Measurements from ENCODE around the gene FADS3. TPM values are rescaled to one million over a fixed set of nuclear protein-coding genes. Genes with fewer than 3 reads are reported as not detected.
A peak's percentile ranks its signal among the peaks of the same experiment; 100 is the strongest.

Gene FADS3
- total and polyA plus RNA-seq, 2 of the 13 experiments (the other 11 are each of a cell fraction or from before 2014, with no cell fraction given): 13.4 to 23.2 TPM

DNA sequence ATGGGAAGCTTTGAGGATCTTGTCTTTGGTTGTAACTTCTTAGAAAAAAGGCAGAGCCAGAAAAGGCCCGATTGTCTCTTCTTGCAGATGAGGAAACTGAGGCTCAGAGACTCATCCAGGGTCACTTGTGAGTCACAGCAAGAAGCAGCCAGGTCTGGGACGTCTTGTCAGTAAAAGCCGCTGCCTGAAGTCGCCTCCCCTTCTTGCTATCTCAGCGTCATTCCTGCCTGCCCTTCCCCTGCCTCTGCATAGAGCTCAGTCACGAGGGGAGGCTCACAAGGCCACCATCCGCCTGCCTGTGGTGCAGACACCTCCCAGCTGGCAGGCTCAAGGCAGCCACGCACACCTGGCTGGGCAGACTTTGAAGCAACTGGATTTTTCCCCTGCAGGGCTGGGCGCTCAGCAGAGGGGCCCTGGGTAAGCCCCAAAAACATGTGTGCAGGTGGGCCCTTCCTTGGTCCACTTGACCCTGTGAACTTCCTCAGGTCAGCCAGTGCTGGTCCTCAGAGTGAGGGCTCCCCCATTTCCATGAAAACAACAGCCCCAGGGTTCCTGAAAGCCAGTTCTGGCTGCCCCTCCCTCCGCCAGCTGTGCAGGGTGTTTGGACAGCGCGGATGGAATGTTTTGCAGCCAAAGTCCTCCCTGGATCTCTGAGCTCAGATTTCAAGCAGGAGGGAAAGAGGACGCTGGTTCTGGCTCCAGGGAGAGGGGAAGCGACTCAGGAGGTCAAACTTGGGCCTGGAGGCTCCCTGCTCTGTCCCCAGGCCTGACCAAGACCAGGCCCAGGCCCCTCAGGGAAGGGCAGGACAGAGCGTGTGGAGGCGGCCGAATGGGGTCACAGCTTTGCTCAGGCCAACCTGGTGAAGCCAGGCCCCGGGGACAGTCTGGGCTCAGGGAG, 32.1 kb upstream of the FADS3 start (continued):
- TF ChIP-seq, protein P1, sequence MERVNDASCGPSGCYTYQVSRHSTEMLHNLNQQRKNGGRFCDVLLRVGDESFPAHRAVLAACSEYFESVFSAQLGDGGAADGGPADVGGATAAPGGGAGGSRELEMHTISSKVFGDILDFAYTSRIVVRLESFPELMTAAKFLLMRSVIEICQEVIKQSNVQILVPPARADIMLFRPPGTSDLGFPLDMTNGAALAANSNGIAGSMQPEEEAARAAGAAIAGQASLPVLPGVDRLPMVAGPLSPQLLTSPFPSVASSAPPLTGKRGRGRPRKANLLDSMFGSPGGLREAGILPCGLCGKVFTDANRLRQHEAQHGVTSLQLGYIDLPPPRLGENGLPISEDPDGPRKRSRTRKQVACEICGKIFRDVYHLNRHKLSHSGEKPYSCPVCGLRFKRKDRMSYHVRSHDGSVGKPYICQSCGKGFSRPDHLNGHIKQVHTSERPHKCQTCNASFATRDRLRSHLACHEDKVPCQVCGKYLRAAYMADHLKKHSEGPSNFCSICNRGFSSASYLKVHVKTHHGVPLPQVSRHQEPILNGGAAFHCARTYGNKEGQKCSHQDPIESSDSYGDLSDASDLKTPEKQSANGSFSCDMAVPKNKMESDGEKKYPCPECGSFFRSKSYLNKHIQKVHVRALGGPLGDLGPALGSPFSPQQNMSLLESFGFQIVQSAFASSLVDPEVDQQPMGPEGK (CRISPR knock-in tag; IDR thresholded peaks at IDR 0.05): peak; percentile 93
- TF ChIP-seq ZNF496 (CRISPR knock-in tag; IDR thresholded peaks at IDR 0.05; ENCODE audit: insufficient replicate concordance) (no peak), ZKSCAN8 (CRISPR knock-in tag; IDR thresholded peaks at IDR 0.05; ENCODE audit: borderline replicate concordance) (no peak), RBM22 (optimal IDR thresholded peaks at IDR 0.05; ENCODE audit: low read length) (no peak), AHR (CRISPR knock-in tag; IDR thresholded peaks at IDR 0.05) (no peak; the same call in 1 of the 2 replicates), ZNF329 (CRISPR knock-in tag; IDR thresholded peaks at IDR 0.05; ENCODE audit: low read depth) (0 out of 2 replicates have a peak, but pooled peaks have one; percentile 20), SAFB2 (CRISPR knock-in tag; IDR thresholded peaks at IDR 0.05; ENCODE audit: borderline replicate concordance, low read depth) (no peak), KLF6 (CRISPR knock-in tag; IDR thresholded peaks at IDR 0.05) (no peak), POLR2AphosphoS5 (IDR thresholded peaks at IDR 0.05; ENCODE audit: low read depth, low read length) (peak; percentile 55; the same call in 1 of the 2 replicates), MED1 (CRISPR knock-in tag; IDR thresholded peaks at IDR 0.05) (peak; percentile 84), TCF12 (IDR thresholded peaks at IDR 0.05) (no peak), TCF12 (CRISPR knock-in tag; IDR thresholded peaks at IDR 0.05) (no peak), EEA1 (CRISPR knock-in tag; IDR thresholded peaks at IDR 0.05; ENCODE audit: borderline replicate concordance) (no peak), JARID2 (CRISPR knock-in tag; IDR thresholded peaks at IDR 0.05; ENCODE audit: insufficient replicate concordance) (no peak), NFKB2 (CRISPR knock-in tag; IDR thresholded peaks at IDR 0.05; ENCODE audit: borderline replicate concordance) (peak; percentile 70; the same call in 1 of the 2 replicates)
- TF ChIP-seq, protein P2, sequence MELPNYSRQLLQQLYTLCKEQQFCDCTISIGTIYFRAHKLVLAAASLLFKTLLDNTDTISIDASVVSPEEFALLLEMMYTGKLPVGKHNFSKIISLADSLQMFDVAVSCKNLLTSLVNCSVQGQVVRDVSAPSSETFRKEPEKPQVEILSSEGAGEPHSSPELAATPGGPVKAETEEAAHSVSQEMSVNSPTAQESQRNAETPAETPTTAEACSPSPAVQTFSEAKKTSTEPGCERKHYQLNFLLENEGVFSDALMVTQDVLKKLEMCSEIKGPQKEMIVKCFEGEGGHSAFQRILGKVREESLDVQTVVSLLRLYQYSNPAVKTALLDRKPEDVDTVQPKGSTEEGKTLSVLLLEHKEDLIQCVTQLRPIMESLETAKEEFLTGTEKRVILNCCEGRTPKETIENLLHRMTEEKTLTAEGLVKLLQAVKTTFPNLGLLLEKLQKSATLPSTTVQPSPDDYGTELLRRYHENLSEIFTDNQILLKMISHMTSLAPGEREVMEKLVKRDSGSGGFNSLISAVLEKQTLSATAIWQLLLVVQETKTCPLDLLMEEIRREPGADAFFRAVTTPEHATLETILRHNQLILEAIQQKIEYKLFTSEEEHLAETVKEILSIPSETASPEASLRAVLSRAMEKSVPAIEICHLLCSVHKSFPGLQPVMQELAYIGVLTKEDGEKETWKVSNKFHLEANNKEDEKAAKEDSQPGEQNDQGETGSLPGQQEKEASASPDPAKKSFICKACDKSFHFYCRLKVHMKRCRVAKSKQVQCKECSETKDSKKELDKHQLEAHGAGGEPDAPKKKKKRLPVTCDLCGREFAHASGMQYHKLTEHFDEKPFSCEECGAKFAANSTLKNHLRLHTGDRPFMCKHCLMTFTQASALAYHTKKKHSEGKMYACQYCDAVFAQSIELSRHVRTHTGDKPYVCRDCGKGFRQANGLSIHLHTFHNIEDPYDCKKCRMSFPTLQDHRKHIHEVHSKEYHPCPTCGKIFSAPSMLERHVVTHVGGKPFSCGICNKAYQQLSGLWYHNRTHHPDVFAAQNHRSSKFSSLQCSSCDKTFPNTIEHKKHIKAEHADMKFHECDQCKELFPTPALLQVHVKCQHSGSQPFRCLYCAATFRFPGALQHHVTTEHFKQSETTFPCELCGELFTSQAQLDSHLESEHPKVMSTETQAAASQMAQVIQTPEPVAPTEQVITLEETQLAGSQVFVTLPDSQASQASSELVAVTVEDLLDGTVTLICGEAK (IDR thresholded peaks at IDR 0.05): no peak
- TF ChIP-seq, protein P2 (CRISPR knock-in tag; IDR thresholded peaks at IDR 0.05): peak; percentile 41; the same call in 1 of the 2 replicates
- TF ChIP-seq, protein P3, sequence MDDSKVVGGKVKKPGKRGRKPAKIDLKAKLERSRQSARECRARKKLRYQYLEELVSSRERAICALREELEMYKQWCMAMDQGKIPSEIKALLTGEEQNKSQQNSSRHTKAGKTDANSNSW (CRISPR knock-in tag; IDR thresholded peaks at IDR 0.05; ENCODE audit: borderline replicate concordance): no peak
